HG03520 (cell line): ENCODE measurements around the gene PI4K2A.

Source experiments
- ATAC-seq: cut with Tn5 transposase; IDR thresholded peaks from one replicate; pipeline ENCODE4 v1.9.1; 2021; ENCODE audit warnings: mild to moderate bottlenecking, moderate library complexity; ENCODE audit not compliant: unreplicated experiment

The PI4K2A gene

GRCh38 chr10:97723001-97723400, 82.5 kb downstream of the PI4K2A start:
- ATAC-seq = no peak

GRCh38 chr10:97724341-97724941, 84.0 kb downstream of the PI4K2A start:
- ATAC-seq = no peak
